K562 (cell line): ENCODE data around the gene ANP32B.

Experiments
- CHD1 ChIP-seq: fragments of 200-600 bp; sonication (generic); IDR thresholded peaks from one replicate; pipeline ENCODE4 v1.6.1; 2012; ENCODE audit warnings: mild to moderate bottlenecking, moderate library complexity, low read length, inconsistent platforms
- GABPB1 ChIP-seq: sonication (generic); formaldehyde crosslinking; IDR thresholded peaks from 2 replicates; pipeline ENCODE4 v1.8.0; 2022; ENCODE audit warnings: mild to moderate bottlenecking, missing genetic modification reagents
- GATAD2A ChIP-seq: fragments of 450-650 bp; IDR thresholded peaks from 2 replicates; pipeline ENCODE4 v1.6.1; 2017
- HDAC3 ChIP-seq: fragments of 450-650 bp; IDR thresholded peaks from 2 replicates; pipeline ENCODE4 v1.6.1; 2018; ENCODE audit warnings: borderline replicate concordance, mild to moderate bottlenecking, moderate library complexity; ENCODE audit not compliant: partially characterized antibody
- JUN ChIP-seq, 2 experiments: sonication (generic) in 1 of 2; formaldehyde crosslinking in 1 of 2; IDR thresholded peaks; 2 replicates each; pipeline versions ENCODE4 v1.6.1 to v1.8.0; 2012 to 2022; ENCODE audit warnings: borderline replicate concordance in 2 of 2, mild to moderate bottlenecking in 2 of 2, improper control_type of control experiment in 1 of 2, low read depth in 1 of 2, low read length in 1 of 2, missing genetic modification reagents in 1 of 2
- NBN ChIP-seq: fragments of 450-650 bp; IDR thresholded peaks from 2 replicates; pipeline ENCODE4 v1.6.1; 2016; ENCODE audit warnings: low read depth, mild to moderate bottlenecking
- SMAD1 ChIP-seq: fragments of 150-350 bp; IDR thresholded peaks from 2 replicates; pipeline ENCODE4 v1.6.1; 2014; ENCODE audit warnings: low read length, low read depth; ENCODE audit not compliant: partially characterized antibody
- SMAD4 ChIP-seq: fragments of 250-450 bp; sonication (Bioruptor Pico); conservative IDR thresholded peaks from 2 replicates; pipeline ENCODE4 v1.8.0; 2021; ENCODE audit warnings: inconsistent platforms, mild to moderate bottlenecking, moderate library complexity
- ZNF274 ChIP-seq: IDR thresholded peaks from 2 replicates; pipeline ENCODE4 v1.6.1; 2011; ENCODE audit warnings: low read depth, mild to moderate bottlenecking, low read length, moderate library complexity, borderline replicate concordance
- ZNF436 ChIP-seq: fragments of 250-450, 450-650 bp; sonication (Bioruptor Pico); formaldehyde crosslinking; IDR thresholded peaks from 2 replicates; pipeline ENCODE4 v1.7.0; 2020; ENCODE audit warnings: mild to moderate bottlenecking
- TF ChIP-seq, protein P1 (sequence below), 2 experiments: IDR thresholded peaks; 2 replicates each; pipeline ENCODE4 v1.6.1; 2011; ENCODE audit warnings: borderline replicate concordance in 1 of 2, control low read depth in 1 of 2, low read depth in 1 of 2, low read length in 1 of 2, mild to moderate bottlenecking in 1 of 2, mixed read lengths in 1 of 2, moderate library complexity in 1 of 2; ENCODE audit not compliant: insufficient read depth in 1 of 2, insufficient read length in 1 of 2, poor library complexity in 1 of 2, severe bottlenecking in 1 of 2; ENCODE audit errors: extremely low read depth in 1 of 2
- TF ChIP-seq, protein P2 (sequence below), 3 experiments: IDR thresholded peaks in 2 of 3; conservative IDR thresholded peaks in 1 of 3; 2 replicates each; pipeline ENCODE4 v1.5.1; 2011 to 2012; ENCODE audit warnings: low read length in 3 of 3, mild to moderate bottlenecking in 3 of 3, control low read depth in 2 of 3, improper control_type of control experiment in 1 of 3, inconsistent platforms in 1 of 3, low read depth in 1 of 3, mixed read lengths in 1 of 3, moderate library complexity in 1 of 3; ENCODE audit not compliant: insufficient read depth in 2 of 3
- TF ChIP-seq, protein P3 (sequence below): fragments of 150-350 bp; IDR thresholded peaks from 2 replicates; pipeline ENCODE4 v1.6.1; 2014; ENCODE audit warnings: low read depth, mild to moderate bottlenecking, low read length, borderline replicate concordance
- TF ChIP-seq, protein P4 (sequence below): sonication (generic); formaldehyde crosslinking; IDR thresholded peaks from 2 replicates; pipeline ENCODE4 v1.8.1; 2023; ENCODE audit warnings: mild to moderate bottlenecking, missing genetic modification reagents

DNA sequence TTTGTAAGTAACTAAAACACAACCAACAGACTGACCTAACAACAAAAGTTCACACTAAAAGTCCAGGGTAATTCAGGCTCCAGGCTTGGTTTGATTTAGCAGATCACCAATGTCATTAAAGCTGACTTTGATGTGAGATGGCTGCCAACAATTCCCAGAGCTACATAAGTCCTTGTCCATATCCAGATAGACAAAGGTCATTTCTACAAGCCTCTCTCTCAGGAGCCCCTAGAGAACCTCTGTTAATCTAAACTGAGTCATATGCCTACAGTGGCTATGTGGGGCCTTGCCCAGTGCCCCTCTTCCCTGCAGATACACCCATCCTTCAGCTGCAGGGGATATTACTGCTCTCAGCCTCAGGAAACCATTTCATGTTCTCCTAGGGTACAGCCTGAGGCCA is 18.2 kb upstream of the ANP32B start:
- TF ChIP-seq, protein P1, sequence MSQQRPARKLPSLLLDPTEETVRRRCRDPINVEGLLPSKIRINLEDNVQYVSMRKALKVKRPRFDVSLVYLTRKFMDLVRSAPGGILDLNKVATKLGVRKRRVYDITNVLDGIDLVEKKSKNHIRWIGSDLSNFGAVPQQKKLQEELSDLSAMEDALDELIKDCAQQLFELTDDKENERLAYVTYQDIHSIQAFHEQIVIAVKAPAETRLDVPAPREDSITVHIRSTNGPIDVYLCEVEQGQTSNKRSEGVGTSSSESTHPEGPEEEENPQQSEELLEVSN (IDR thresholded peaks at IDR 0.05; ENCODE audit: borderline replicate concordance in 1 of 2, extremely low read depth in 1 of 2, insufficient read depth in 1 of 2, insufficient read length in 1 of 2, low read depth in 1 of 2, low read length in 1 of 2, poor library complexity in 1 of 2, severe bottlenecking in 1 of 2): no peak
- TF ChIP-seq, protein P2, sequence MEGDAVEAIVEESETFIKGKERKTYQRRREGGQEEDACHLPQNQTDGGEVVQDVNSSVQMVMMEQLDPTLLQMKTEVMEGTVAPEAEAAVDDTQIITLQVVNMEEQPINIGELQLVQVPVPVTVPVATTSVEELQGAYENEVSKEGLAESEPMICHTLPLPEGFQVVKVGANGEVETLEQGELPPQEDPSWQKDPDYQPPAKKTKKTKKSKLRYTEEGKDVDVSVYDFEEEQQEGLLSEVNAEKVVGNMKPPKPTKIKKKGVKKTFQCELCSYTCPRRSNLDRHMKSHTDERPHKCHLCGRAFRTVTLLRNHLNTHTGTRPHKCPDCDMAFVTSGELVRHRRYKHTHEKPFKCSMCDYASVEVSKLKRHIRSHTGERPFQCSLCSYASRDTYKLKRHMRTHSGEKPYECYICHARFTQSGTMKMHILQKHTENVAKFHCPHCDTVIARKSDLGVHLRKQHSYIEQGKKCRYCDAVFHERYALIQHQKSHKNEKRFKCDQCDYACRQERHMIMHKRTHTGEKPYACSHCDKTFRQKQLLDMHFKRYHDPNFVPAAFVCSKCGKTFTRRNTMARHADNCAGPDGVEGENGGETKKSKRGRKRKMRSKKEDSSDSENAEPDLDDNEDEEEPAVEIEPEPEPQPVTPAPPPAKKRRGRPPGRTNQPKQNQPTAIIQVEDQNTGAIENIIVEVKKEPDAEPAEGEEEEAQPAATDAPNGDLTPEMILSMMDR (IDR thresholded peaks at IDR 0.05 in 2 of 3, conservative IDR thresholded peaks at IDR 0.05 in 1 of 3; ENCODE audit: insufficient read depth in 2 of 3, low read depth in 1 of 3, low read length in 3 of 3): no peak
- TF ChIP-seq GABPB1 (CRISPR knock-in tag): no peak
- TF ChIP-seq NBN: no peak
- TF ChIP-seq CHD1: no peak
- TF ChIP-seq ZNF436 (CRISPR knock-in tag): no peak
- TF ChIP-seq SMAD4 (CRISPR knock-in tag): no peak
- TF ChIP-seq, protein P3, sequence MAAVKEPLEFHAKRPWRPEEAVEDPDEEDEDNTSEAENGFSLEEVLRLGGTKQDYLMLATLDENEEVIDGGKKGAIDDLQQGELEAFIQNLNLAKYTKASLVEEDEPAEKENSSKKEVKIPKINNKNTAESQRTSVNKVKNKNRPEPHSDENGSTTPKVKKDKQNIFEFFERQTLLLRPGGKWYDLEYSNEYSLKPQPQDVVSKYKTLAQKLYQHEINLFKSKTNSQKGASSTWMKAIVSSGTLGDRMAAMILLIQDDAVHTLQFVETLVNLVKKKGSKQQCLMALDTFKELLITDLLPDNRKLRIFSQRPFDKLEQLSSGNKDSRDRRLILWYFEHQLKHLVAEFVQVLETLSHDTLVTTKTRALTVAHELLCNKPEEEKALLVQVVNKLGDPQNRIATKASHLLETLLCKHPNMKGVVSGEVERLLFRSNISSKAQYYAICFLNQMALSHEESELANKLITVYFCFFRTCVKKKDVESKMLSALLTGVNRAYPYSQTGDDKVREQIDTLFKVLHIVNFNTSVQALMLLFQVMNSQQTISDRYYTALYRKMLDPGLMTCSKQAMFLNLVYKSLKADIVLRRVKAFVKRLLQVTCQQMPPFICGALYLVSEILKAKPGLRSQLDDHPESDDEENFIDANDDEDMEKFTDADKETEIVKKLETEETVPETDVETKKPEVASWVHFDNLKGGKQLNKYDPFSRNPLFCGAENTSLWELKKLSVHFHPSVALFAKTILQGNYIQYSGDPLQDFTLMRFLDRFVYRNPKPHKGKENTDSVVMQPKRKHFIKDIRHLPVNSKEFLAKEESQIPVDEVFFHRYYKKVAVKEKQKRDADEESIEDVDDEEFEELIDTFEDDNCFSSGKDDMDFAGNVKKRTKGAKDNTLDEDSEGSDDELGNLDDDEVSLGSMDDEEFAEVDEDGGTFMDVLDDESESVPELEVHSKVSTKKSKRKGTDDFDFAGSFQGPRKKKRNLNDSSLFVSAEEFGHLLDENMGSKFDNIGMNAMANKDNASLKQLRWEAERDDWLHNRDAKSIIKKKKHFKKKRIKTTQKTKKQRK: no peak
- no peak for TF ChIP-seq ZNF274
- no peak for TF ChIP-seq GATAD2A
- no peak for TF ChIP-seq JUN (IDR thresholded peaks at IDR 0.05; ENCODE audit: borderline replicate concordance, low read depth, low read length)
- TF ChIP-seq JUN (CRISPR knock-in tag; IDR thresholded peaks at IDR 0.05; ENCODE audit: borderline replicate concordance): no peak
- no peak for TF ChIP-seq SMAD1
- TF ChIP-seq HDAC3: no peak
- TF ChIP-seq, protein P4, sequence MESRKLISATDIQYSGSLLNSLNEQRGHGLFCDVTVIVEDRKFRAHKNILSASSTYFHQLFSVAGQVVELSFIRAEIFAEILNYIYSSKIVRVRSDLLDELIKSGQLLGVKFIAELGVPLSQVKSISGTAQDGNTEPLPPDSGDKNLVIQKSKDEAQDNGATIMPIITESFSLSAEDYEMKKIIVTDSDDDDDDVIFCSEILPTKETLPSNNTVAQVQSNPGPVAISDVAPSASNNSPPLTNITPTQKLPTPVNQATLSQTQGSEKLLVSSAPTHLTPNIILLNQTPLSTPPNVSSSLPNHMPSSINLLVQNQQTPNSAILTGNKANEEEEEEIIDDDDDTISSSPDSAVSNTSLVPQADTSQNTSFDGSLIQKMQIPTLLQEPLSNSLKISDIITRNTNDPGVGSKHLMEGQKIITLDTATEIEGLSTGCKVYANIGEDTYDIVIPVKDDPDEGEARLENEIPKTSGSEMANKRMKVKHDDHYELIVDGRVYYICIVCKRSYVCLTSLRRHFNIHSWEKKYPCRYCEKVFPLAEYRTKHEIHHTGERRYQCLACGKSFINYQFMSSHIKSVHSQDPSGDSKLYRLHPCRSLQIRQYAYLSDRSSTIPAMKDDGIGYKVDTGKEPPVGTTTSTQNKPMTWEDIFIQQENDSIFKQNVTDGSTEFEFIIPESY: no peak
